ENCODE data around the gene PCNX3. TPM values are rescaled to one million over a fixed set of nuclear protein-coding genes. Genes with fewer than 3 reads are reported as not detected.
A peak's percentile ranks its signal among the peaks of the same experiment; 100 is the strongest.

PCNX3 gene
- total RNA-seq, 1 donor from 2014 or later = 35.9 TPM

DNA sequence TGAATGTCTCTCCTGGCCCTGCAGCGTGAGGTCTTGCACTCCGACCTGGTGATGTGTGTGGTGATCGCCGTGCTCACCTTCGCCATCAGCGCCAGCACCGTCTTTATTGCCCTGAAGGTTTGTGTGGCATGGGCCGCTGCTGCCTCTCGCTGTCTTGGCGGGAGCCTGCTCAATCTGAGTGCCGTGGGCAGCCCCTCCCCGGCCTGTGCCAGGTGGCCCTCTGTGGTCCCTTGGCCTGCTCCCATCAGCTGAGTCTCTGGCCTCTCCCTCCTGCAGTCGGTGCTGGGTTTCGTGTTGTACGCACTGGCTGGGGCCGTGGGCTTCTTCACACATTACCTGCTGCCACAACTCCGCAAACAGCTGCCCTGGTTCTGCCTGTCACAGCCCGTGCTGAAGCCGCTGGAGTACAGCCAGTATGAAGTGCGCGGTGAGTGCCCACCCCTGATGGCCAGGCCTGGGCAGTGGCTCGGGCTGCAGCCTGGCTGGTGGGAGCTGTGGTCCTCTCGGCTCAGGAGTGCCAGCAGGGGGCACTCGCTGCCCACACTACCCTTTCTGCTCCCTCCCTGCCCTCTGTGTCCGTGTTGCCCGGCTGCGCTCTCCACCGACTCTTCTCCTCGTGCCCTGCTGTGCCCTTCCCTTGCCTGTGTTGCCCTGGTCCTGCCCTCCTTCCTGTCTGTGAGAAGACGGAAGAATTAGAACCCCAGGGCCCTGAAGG lies 10.2 kb downstream of the PCNX3 start:
- TF ChIP-seq, protein P1, sequence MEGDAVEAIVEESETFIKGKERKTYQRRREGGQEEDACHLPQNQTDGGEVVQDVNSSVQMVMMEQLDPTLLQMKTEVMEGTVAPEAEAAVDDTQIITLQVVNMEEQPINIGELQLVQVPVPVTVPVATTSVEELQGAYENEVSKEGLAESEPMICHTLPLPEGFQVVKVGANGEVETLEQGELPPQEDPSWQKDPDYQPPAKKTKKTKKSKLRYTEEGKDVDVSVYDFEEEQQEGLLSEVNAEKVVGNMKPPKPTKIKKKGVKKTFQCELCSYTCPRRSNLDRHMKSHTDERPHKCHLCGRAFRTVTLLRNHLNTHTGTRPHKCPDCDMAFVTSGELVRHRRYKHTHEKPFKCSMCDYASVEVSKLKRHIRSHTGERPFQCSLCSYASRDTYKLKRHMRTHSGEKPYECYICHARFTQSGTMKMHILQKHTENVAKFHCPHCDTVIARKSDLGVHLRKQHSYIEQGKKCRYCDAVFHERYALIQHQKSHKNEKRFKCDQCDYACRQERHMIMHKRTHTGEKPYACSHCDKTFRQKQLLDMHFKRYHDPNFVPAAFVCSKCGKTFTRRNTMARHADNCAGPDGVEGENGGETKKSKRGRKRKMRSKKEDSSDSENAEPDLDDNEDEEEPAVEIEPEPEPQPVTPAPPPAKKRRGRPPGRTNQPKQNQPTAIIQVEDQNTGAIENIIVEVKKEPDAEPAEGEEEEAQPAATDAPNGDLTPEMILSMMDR (conservative IDR thresholded peaks at IDR 0.05; ENCODE audit: low read depth, low read length) = peak; percentile 50
- DNase-seq (ENCODE audit: low read depth) = no peak
- no peak overlapping the region for H3K4me3 ChIP-seq (ENCODE audit: low read depth, low read length)

DNA sequence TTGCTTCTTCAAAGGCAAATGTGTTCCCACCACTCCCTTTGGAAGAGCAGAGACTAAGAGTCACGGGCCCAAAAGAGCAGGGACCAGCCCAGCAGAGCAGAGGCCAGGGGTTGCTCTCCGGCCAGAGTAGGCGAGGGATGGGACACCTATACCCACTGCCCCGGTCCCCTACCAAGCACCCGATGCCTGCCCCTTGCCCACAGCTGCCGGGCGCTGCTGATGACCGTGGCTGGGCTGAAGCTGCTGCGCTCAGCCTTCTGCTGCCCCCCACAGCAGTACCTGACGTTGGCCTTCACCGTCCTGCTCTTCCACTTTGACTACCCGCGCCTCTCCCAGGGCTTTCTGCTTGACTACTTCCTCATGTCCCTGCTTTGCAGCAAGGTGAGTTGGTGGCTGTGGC lies 11.6 kb downstream of the PCNX3 start:
- no peak for DNase-seq (ENCODE audit: low read depth)

DNA sequence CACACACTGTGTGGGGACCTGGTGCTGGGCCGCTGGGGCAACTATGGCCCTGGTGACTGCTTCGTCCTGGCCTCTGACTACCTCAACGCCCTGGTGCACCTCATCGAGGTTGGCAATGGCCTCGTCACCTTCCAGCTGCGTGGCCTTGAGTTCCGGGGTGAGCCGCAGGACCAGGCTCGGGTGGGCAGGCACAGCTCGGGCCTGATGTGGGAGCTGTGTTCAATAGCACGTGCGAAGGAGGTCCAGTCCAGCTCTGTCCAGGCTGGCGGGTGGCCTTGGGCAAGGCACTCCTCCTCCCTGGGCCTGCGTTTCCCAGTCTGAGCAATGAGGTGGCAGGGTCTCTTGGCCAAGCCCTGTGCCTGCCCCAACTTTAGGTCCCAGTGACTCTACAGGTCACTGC lies 14.0 kb downstream of the PCNX3 start:
- H3K4me3 ChIP-seq (ENCODE audit: low read depth, low read length) = no peak overlapping the region
- no peak for DNase-seq (ENCODE audit: low read depth)
- TF ChIP-seq, protein P1 (conservative IDR thresholded peaks at IDR 0.05; ENCODE audit: low read depth, low read length) = no peak

More for the DNA sequence above, 11.6 kb downstream of the PCNX3 start:
- H3K4me3 ChIP-seq (ENCODE audit: low read depth, low read length) = no peak overlapping the region
- TF ChIP-seq, protein P1 (conservative IDR thresholded peaks at IDR 0.05; ENCODE audit: low read depth, low read length) = no peak

DNA sequence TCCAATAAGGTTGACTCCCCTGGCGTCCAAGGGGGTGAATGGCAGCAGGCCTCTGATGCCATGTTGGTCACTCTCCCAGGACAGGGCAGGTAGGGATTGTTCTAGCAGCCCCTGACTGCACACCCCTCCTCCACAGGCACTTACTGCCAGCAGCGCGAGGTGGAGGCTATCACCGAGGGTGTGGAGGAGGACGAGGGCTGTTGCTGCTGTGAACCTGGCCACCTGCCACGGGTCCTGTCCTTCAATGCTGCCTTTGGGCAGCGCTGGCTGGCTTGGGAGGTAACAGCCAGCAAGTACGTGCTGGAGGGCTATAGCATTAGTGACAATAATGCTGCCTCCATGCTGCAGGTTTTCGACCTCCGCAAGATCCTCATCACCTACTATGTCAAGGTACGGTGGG lies 14.6 kb downstream of the PCNX3 start:
- DNase-seq (ENCODE audit: low read depth) = no peak
- TF ChIP-seq, protein P1 (conservative IDR thresholded peaks at IDR 0.05; ENCODE audit: low read depth, low read length) = no peak
- H3K4me3 ChIP-seq (ENCODE audit: low read depth, low read length) = no peak overlapping the region

DNA sequence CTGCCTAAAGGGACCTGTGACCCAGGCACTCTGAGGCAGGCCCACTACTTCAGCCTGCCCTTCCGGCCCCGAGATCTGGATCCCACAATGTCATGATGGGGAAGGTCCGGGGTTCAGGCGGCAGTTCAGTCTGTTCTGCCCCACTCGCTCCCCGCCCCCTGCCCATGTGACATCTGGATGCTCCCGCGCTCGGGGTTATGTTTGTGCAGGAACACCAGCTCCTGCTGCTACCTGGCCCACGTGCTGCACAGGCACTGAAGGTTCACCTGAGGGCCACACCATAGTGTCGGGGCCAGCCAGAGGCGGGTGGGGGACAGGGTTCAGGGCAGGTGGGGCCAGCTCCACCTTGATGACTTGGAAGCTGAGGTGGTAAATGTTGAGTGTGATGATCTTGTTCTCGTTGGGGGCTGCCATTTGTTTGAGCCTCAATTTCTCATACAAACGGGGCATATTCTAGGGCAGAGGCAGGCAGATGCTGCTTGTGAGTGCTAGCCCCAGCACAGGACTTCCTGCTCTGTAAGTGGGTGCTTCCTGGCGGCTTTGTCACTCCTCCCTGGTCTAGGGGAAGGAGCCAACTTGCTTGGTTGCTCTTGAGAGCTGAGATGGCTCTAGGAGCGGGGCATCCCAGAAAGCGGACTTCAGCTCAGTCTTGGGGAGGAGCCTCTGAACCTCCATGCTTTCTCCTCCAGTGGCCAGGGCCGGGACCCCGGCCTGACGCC lies 18.0 kb downstream of the PCNX3 start:
- DNase-seq (ENCODE audit: low read depth) = no peak
- TF ChIP-seq, protein P1 (conservative IDR thresholded peaks at IDR 0.05; ENCODE audit: low read depth, low read length) = no peak
- H3K4me3 ChIP-seq (ENCODE audit: low read depth, low read length) = no peak overlapping the region

DNA sequence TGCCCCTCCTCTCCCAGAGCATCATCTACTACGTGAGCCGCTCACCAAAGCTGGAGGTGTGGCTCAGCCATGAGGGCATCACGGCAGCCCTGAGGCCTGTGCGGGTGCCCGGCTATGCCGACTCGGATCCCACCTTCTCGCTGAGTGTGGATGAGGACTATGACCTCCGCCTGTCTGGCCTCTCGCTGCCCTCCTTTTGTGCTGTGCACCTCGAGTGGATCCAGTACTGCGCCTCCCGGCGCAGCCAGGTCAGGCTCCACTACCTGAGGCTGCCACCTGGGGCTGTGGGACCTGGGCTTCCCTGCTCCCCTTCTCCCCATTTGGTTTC lies 18.5 kb downstream of the PCNX3 start:
- no peak overlapping the region for H3K4me3 ChIP-seq (ENCODE audit: low read depth, low read length)
- TF ChIP-seq, protein P1 (conservative IDR thresholded peaks at IDR 0.05; ENCODE audit: low read depth, low read length) = no peak
- no peak for DNase-seq (ENCODE audit: low read depth)

All from epithelial cell of proximal tubule (primary cell).